PC-9 (cell line): ENCODE data around the gene PREPL. TPM values are rescaled to one million over a fixed set of nuclear protein-coding genes. Genes with fewer than 3 reads are reported as not detected.
"Not testable (repeated sequence)": the region's sequence is repeated elsewhere in the genome, so short reads cannot be mapped to it uniquely, and the experiment has no call there.

ENCODE experiments used
- BruUV-seq: library from RNA; stranded (reverse); fragments of 400-500 nt; replicated peaks from 2 replicates; lab custom pipeline; 2021; lab: Mats Ljungman, UMichigan
- CTCF ChIA-PET: fragments of 300-600 bp; sonication (Branson Sonifier 250); formaldehyde crosslinking; loops from one replicate; lab custom pipeline; 2022; ENCODE audit warnings: antibody characterized with exemption; lab: Charles Lee
- POLR2A ChIA-PET: fragments of 300-600 bp; sonication (Branson Sonifier 250); formaldehyde crosslinking; loops from one replicate; lab custom pipeline; 2022; ENCODE audit warnings: antibody characterized with exemption; ENCODE audit not compliant: unreplicated experiment; lab: Charles Lee
- DNase-seq, 2 experiments: peaks; one replicate each; pipeline versions ENCODE4 v3.0.0 to v3.0.0-alpha.2; 2015 to 2022; ENCODE audit warnings: mixed read lengths in 1 of 2
- H2AFZ ChIP-seq: fragments of 200-600 bp; sonication (generic); 2 replicates; pipeline ENCODE4 v1.8.1; 2017; ENCODE audit warnings: antibody characterized with exemption
- H3F3A ChIP-seq: fragments of 200-600 bp; sonication (generic); 2 replicates; pipeline ENCODE4 v1.8.1; 2017; ENCODE audit warnings: antibody characterized with exemption, mild to moderate bottlenecking, low read depth; ENCODE audit not compliant: insufficient read depth
- H3K27ac ChIP-seq: fragments of 200-600 bp; sonication (generic); 2 replicates; pipeline ENCODE4 v1.6.1; 2016; ENCODE audit warnings: mixed run types
- H3K27me3 ChIP-seq: fragments of 200-600 bp; sonication (generic); 2 replicates; pipeline ENCODE4 v1.6.1; 2016; ENCODE audit warnings: low read depth, mixed run types; ENCODE audit not compliant: insufficient read depth
- H3K36me3 ChIP-seq: fragments of 200-600 bp; sonication (generic); 2 replicates; pipeline ENCODE4 v1.6.1; 2016; ENCODE audit warnings: low read depth, mixed run types
- H3K4me1 ChIP-seq: fragments of 200-600 bp; sonication (generic); replicated peaks from 2 replicates; pipeline ENCODE4 v1.6.1; 2016; ENCODE audit warnings: mixed run types; ENCODE audit not compliant: insufficient read depth
- H3K4me2 ChIP-seq: fragments of 200-600 bp; sonication (generic); 2 replicates; pipeline ENCODE4 v1.6.1; 2017; ENCODE audit warnings: mixed run types
- H3K4me3 ChIP-seq: fragments of 200-600 bp; sonication (generic); 2 replicates; pipeline ENCODE4 v1.6.1; 2016; ENCODE audit warnings: mixed run types
- H3K79me2 ChIP-seq: fragments of 200-600 bp; sonication (generic); 2 replicates; pipeline ENCODE4 v1.6.1; 2017; ENCODE audit warnings: low read depth, mixed run types
- H3K9me2 ChIP-seq: fragments of 200-600 bp; sonication (generic); 2 replicates; pipeline ENCODE4 v1.8.1; 2017; ENCODE audit warnings: mild to moderate bottlenecking; ENCODE audit not compliant: insufficient read depth
- H3K9me3 ChIP-seq: fragments of 200-600 bp; sonication (generic); 2 replicates; pipeline ENCODE4 v1.8.1; 2016; ENCODE audit warnings: low read depth; ENCODE audit not compliant: insufficient read depth
- H4K20me1 ChIP-seq: fragments of 200-600 bp; sonication (generic); 2 replicates; pipeline ENCODE4 v1.8.1; 2017; ENCODE audit not compliant: insufficient read depth
- EZH2 ChIP-seq: fragments of 200-600 bp; sonication (generic); IDR thresholded peaks from 2 replicates; pipeline ENCODE4 v1.8.0; 2017; ENCODE audit warnings: antibody characterized with exemption, low read depth
- intact Hi-C: fragments of 100-400 bp; cut with micrococcal nuclease; formaldehyde crosslinking; loops from one replicate; pipeline ENCODE4 v1.10.0; 2022; ENCODE audit not compliant: unreplicated experiment
- total RNA-seq: library from RNA; stranded (reverse); gene quantifications from 2 replicates; pipeline ENCODE4 v1.2.3, GENCODE V29; 2021
- TF ChIP-seq, protein P1 (sequence below): fragments of 200-600 bp; sonication (generic); conservative IDR thresholded peaks from 2 replicates; pipeline ENCODE4 v1.6.1; 2017; ENCODE audit warnings: mixed run types, antibody characterized with exemption, mild to moderate bottlenecking, moderate library complexity

PREPL gene
- total RNA-seq, 1 experiment from 2014 or later = 42.2 TPM

DNA sequence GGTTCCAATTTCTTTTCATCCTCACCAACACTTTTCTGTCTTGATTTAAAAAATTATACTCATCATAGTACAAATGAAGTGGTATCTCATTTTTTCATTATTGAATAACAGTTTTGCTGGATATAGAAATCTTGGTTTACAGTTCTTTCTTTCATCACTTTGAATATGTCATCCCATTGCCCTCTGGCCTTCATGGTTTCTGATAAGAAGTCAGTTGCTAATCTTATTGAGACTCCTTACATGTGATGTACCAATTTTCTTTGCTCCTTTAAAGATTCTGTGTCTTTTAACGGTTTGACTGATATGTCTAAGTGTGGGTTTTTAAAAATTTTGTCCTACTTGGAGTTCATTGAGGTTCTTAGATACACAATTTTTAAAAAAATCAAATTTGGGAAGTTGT, 51.0 kb downstream of the PREPL start:
- Histone ChIP-seq H3K79me2 (no peaks in the 10 kb centered on the region), H3K27me3 (no peaks in the 10 kb centered on the region), H3K9me3 (peaks cover 24% of the 10 kb centered on the region; the same call in 1 of the 2 replicates), H2AFZ (no peak overlapping the region), H3K27ac (no peak overlapping the region), H3K4me3 (no peak overlapping the region), H3K4me1 (no peaks in the 10 kb centered on the region), H3F3A (no peaks in the 10 kb centered on the region; the same call in 1 of the 2 replicates), H3K4me2 (no peak overlapping the region), H3K36me3 (0 out of 2 replicates have a peak, but pooled peaks cover 4% of the 10 kb centered on the region), H4K20me1 (no peaks in the 10 kb centered on the region), H3K9me2 (no peaks in the 10 kb centered on the region)
- DNase-seq = no peak
- TF ChIP-seq EZH2 = no peak
- TF ChIP-seq, protein P1, sequence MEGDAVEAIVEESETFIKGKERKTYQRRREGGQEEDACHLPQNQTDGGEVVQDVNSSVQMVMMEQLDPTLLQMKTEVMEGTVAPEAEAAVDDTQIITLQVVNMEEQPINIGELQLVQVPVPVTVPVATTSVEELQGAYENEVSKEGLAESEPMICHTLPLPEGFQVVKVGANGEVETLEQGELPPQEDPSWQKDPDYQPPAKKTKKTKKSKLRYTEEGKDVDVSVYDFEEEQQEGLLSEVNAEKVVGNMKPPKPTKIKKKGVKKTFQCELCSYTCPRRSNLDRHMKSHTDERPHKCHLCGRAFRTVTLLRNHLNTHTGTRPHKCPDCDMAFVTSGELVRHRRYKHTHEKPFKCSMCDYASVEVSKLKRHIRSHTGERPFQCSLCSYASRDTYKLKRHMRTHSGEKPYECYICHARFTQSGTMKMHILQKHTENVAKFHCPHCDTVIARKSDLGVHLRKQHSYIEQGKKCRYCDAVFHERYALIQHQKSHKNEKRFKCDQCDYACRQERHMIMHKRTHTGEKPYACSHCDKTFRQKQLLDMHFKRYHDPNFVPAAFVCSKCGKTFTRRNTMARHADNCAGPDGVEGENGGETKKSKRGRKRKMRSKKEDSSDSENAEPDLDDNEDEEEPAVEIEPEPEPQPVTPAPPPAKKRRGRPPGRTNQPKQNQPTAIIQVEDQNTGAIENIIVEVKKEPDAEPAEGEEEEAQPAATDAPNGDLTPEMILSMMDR = no peak
- intact Hi-C loops = no loop called here
- no TSS peak for BruUV-seq
- CTCF ChIA-PET = no interaction called here
- POLR2A ChIA-PET = no interaction called here

DNA sequence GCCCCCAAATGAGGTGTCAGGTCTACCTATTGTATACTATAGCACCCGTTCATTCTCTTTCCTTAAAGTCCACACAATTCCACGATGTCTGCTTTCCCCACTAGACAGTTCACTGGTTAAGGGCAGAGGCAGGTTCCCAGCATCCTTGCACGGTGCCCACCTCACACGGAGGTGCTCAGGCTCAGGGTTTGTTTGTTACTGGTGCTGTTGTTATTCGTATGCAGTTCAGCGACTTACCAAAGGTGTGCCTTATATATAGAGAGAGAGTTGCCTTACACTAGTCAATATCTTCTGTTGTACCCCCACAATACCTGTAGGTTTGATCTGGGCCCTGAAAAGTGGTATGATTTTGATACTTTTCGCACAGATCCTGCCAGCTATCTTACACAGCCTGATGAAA, 55.4 kb downstream of the PREPL start:
- H3K9me2 ChIP-seq = no peaks in the 10 kb centered on the region
- no peak for TF ChIP-seq EZH2
- TF ChIP-seq, protein P1 = no peak
- BruUV-seq = no TSS peak
- no peak overlapping the region for H3K4me2 ChIP-seq
- CTCF ChIA-PET = no interaction called here
- H3K4me1 ChIP-seq = no peaks in the 10 kb centered on the region
- no peak overlapping the region for H3K4me3 ChIP-seq
- no peaks in the 10 kb centered on the region; the same call in 1 of the 2 replicates for H3F3A ChIP-seq
- peaks cover 11% of the 10 kb centered on the region; the same call in 1 of the 2 replicates for H3K9me3 ChIP-seq
- H3K27me3 ChIP-seq = no peaks in the 10 kb centered on the region
- POLR2A ChIA-PET = interaction anchor here (0.7 kb wide), 1 partner anchor 54 kb away, joined by 11 read pairs; no protein-coding TSS in a partner anchor
- H3K36me3 ChIP-seq = no peaks in the 10 kb centered on the region
- no peak for DNase-seq
- no peak overlapping the region for H2AFZ ChIP-seq
- no peak overlapping the region for H3K27ac ChIP-seq
- H3K79me2 ChIP-seq = no peaks in the 10 kb centered on the region
- intact Hi-C loops = no loop called here
- no peaks in the 10 kb centered on the region for H4K20me1 ChIP-seq

DNA sequence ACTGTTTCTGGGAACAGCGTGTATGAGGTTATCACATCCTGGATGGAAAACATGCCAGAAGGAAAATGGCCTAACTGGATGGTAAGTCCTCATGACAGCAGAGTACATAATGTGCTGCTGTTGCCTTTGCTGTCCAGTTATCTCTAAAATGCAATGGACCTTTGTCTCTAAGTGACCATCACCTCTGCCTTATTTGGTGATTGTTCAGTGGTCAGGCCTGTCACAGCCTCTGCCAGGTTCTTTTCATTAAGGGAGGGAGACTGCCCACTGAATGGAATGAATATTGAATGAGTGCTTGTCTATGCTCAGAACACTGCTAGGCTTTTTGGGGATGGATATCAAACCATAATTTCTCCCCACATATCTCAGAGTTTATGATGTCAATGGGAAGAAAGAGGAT, 57.0 kb downstream of the PREPL start:
- no peak overlapping the region for H3K27ac ChIP-seq
- no peaks in the 10 kb centered on the region for H3K4me1 ChIP-seq
- no peak overlapping the region for H2AFZ ChIP-seq
- ChIA-PET POLR2A (no interaction called here), CTCF (no interaction called here)
- H3K4me3 ChIP-seq = no peak overlapping the region
- H3K36me3 ChIP-seq = no peaks in the 10 kb centered on the region
- no peak overlapping the region for H3K4me2 ChIP-seq
- H3F3A ChIP-seq = no peaks in the 10 kb centered on the region
- no peaks in the 10 kb centered on the region for H3K9me2 ChIP-seq
- no peaks in the 10 kb centered on the region for H3K27me3 ChIP-seq
- no peaks in the 10 kb centered on the region for H3K79me2 ChIP-seq
- BruUV-seq = no TSS peak
- intact Hi-C loops = no loop called here
- no peaks in the 10 kb centered on the region for H4K20me1 ChIP-seq
- no peaks in the 10 kb centered on the region; the same call in 1 of the 2 replicates for H3K9me3 ChIP-seq
- DNase-seq = no peak
- no peak for TF ChIP-seq EZH2
- TF ChIP-seq, protein P1 = no peak

DNA sequence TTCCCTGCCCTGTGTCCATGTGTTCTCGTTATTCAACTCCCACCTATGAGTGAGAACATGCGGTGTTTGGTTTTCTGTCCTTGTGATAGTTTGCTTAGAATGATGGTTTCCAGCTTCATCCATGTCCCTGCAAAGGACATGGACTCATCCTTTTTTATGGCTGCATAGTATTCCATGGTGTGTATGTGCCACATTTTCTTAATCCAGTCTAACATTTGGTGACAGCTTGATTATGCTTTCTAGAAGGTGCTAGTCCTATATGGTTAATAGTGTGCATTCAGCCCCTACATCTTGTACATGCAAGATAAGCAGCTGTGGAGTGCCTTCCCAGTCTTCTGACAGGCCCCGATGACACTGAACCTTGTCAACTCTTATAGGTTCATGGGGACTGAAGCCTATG, 57.5 kb downstream of the PREPL start:
- intact Hi-C loops, DNase-seq: not testable (repeated sequence)

More for the DNA sequence above, 57.5 kb downstream of the PREPL start:
- H3K4me1 ChIP-seq, H3K9me2 ChIP-seq, H3K4me3 ChIP-seq, BruUV-seq, H3K9me3 ChIP-seq, CTCF ChIA-PET, H3F3A ChIP-seq, H4K20me1 ChIP-seq, POLR2A ChIA-PET, H2AFZ ChIP-seq, H3K36me3 ChIP-seq, H3K4me2 ChIP-seq, H3K27me3 ChIP-seq, H3K79me2 ChIP-seq, H3K27ac ChIP-seq: not testable (repeated sequence)
